Activated CD4-positive, alpha-beta T cell treated with anti-CD3 and anti-CD28 coated beads for 1 hour (primary cell): ENCODE measurements around the gene AGTPBP1.
"Not testable (repeated sequence)": the region's sequence is repeated elsewhere in the genome, so short reads cannot be mapped to it uniquely, and the experiment has no call there.

Experiments used
- DNase-seq: peaks from one replicate; pipeline ENCODE4 v3.0.0-alpha.2; 2020

The AGTPBP1 gene

DNA sequence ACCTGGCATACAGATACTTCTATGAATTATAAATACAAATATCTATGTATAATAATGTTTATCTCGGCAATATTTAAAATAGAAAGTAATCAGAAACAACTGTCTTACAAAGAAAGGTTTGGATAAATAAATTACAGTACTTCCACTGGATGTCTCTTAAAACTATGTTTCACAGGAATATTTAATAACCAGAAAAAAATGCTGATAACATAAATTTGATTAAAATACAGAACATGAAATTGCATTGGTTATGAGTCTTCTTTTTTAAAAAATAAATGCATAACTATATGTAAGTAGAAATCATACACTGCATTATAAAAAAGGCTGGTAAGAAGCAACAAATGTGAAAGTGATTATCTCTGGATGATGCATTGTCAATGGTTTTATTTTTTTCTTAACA lies 126.0 kb downstream of the AGTPBP1 start:
- DNase-seq: no peak

DNA sequence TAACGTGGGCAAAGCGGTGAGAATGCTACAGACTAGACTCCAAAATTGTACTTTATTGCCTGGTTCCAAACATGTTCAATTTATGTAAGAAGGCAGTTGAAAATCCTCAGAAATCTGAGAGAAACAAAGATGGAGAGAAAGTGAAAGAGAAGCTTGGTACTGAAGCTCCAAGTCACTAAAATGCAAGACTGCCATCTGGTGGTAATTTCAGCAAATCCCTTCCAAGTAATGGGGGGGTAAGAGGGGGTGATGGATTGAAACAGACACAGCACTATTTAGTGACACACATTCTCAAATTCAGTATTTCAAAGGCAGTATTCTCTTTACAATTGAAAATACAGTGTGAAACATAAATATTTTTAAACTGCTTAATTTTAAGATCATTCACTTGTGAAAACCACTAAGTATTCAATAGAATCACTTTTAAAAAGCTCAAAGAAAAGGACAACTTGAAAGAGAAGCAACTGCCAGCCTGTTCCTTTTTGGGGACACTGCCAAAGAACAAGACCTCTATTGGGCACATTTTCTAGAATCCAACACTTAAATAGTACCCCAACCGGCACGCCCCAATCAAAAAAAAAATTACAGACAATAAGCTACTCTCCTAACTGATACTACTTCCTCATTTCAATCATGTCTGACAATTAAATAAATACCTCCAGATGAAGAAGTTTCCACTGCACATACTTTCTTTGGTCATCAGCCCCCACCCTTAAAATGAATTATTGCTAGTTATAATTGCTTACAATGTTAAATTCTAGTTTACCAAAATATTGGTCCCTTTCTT lies 131.5 kb downstream of the AGTPBP1 start:
- no peak for DNase-seq

DNA sequence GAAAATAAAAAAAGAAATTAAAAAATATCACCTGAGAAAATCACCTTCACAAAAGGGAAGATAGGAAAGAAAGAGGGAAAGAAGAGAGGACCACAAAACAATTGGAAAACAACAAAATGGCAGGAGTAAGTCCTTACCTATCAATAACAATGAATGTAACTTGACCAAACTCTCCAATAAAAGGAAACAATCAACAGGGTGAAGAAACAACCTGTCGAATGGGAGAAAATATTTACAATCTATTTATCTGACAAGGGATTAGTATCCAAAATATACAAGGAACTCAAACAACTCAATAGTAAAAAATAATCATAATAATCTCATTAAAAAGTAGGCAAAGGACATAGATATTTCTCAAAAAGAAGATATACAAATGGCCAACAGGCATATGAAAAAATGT lies 135.8 kb downstream of the AGTPBP1 start:
- DNase-seq: no peak

DNA sequence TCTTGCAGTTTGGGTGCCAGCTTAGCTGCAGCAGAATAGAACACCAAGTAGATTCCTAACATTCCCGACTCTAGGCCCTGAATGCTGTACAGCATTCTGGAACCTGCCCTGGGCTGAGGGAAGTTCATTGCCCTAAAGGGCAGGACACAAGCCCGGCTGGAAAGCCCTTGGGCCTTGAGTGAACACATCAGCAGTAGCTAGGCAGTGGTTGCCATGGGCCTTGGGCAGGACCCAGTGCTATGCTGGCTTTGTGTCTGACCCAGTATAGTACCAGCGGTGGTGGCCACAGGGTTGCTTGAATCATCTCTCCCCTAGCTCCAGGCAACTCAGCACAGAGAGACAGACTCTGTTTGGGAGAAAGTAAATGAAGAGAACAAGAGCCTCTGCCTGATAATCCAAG lies 137.8 kb downstream of the AGTPBP1 start:
- DNase-seq: no peak

DNA sequence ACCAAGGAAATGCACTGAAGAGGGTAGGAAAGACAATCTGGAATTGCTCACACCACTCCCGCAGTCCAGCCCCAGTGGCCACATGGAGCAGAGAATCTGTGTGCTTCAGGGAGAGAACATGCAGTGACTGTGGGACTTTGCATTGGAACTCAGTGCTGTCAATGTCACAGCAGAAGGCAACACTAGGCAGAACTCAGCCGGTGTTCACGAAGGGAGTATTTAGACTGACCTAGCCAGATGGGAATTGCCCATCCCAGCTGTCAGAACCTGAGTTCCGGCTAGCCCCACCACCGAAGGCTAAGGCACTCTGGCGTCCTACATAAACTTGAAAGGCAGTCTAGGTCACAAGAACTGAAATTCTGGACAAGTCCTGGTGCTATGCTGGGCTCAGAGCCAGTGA lies 139.0 kb downstream of the AGTPBP1 start:
- DNase-seq: no peak

DNA sequence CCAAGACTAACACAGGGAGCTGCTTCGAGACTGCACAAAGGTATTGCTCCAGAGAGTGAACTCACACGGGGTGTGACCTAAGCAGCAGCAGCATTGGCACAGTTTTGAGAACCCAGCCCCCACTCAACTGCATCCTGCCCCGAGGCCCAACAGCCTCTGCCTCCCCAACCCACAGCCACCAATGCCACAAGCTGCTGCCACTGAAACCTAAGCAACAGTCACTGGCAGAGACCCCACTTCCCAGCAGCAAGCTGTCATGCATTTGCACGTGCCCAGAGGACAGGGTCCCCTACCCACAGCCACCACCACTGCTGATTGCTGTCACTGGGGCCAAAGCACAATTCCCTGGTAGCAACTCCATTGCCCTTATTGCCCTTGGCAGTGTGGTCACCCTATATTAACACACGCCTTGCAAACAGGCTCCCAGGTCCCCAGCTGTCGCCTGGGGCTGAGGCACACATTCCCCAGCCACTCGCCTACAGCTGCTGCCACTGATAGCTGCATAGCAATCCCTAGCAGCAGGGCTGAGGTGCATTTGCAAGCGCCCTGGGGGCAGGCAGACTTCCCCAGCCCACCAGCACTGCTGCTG lies 141.0 kb downstream of the AGTPBP1 start:
- no peak for DNase-seq

DNA sequence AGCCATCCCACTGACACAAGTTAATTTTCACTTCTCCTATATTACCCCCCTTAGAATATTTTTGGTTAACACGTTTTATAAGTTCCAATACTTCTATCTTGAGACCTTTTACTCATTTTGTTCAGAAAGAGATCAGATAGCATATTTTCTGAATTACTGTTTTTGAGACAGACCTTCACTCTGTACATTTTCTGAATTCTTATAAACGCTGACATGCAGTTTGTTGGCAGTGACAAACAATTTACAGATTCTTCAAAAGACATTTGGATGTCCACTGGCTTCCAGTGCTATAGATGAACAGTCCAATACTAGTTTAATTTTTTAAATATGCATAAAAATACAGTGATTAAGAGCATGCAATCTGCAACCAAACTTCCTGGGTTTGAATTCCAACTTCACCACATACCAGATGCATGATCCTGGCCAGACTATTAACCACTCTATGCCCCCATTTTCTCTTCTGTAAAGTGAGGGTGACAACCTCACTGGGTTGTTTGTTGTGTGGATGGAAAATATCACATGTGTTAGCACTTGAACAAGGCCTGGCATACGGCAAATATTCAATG lies 142.1 kb downstream of the AGTPBP1 start:
- no peak for DNase-seq

DNA sequence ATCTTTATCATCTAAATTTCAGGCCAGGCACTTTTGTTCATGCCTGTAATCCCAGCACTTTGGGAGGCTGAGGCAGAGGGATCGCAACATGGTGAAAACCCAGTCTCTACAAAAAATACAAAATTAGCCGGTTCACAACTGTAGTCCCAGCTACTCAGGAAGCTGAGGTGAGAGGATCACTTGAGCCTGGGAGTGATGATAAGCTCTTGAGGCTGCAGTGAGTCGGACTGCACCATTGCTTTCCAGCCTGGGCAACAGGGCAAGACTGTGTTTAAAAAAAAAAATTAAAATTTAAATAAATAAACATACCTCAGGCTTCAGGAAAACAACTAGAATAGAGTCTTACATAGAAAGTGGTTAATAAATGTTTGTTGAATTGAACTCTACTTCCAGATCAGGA lies 147.4 kb downstream of the AGTPBP1 start:
- DNase-seq: no peak

DNA sequence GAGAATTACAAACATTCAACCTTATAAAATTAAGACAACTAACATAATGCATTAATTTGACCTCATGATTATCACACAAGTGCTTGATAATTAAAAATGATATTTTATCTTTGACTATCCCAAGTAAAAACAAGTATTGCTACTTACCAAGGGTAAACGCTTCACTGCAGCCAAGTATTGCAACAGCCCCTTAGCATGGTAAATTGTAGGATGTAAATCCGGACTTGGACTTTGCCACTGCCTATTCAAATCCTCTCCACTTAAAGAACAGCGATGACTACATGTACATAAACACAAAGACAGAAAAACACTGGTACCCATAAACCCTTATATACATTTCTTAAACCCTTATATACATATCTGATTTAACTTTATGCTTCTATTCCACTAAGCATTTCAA lies 155.1 kb downstream of the AGTPBP1 start:
- DNase-seq: no peak

DNA sequence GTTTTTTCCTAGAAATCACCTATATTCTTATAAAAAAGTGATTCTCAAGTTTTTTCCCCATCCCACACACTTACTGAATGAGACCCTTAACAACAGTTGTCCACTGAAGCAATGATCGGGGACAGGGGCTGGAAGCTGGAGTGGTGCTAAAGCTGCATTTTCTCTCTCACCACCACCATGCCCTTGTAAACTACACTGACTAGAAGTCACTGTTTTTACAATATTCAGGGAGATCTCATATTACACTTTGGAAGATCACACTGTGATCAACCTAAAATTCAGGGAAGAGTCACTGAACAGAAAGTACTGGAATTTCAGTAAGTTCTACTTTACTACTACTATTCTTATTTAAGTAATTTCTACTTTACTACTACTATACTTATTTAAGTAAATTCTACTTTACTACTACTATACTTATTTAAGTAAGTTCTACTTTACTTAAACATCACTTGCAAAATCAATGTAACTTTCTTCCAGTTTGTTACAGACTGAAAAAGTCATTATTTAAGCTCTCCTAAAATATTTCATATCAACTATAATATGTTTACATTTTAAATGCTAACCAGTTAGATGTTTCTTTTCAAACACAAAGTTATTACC lies 164.3 kb downstream of the AGTPBP1 start:
- no peak for DNase-seq

DNA sequence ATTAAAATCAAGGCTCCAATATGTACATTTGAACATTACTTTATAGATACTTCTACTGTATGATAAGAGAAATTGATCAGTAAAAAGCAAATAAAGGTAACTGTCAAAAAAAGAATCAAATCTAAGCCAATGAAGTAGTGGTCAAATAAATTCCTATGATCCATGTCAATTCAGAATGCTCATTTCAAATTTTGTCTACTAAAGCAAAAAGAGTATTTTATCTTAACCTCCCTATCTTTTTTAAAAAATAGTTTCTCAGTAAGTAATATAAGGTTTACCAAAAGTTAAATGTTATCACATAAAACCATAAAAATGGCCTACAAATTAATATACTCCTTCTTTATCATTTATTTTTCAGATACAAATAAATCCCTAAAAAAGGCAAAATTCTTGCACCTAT lies 165.9 kb downstream of the AGTPBP1 start:
- DNase-seq: no peak

DNA sequence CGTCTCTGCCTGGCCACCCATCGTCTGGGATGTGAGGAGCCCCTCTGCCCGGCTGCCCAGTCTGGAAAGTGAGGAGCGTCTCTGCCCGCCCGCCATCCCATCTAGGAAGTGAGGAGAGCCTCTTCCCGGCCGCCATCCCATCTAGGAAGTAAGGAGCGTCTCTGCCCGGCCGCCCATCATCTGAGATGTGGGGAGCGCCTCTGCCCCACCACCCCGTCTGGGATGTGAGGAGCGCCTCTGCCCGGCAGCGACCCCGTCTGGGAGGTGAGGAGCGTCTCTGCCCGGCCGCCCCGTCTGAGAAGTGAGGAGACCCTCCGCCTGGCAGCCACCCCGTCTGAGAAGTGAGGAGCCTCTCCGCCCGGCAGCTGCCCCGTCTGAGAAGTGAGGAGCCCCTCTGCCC lies 168.2 kb downstream of the AGTPBP1 start:
- not testable (repeated sequence) for DNase-seq

DNA sequence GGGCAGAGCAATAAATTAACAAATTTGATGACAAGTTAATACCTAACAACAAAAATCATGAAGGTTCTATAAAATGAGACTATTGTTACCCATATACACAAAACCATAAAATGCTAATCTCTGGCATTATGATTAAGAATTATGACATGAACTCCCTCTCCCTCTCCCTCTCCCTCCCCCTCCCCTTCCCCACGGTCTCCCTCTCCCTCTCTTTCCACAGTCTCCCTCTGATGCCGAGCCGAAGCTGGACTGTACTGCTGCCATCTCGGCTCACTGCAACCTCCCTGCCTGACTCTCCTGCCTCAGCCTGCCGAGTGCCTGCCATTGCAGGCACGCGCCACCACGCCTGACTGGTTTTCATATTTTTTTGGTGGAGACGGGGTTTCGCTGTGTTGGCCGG lies 168.8 kb downstream of the AGTPBP1 start:
- DNase-seq: not testable (repeated sequence)

DNA sequence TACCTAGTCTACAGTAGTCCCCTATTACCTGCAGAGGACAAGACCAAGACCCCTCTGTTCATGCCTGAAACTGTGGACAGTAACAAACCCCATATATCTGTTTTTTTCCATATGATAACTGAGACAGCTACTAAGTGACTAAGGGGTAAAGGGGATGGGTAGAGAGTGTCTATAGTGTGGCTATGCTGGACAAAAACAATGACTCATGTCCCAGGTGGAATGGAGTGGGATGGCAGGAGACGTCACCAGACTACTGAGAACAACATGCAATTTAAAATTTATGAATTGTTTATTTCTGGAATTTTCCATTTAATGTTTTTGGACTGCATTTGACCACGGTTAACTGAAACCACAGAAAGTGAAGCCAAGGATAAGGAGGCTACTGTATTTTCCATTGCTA lies 171.8 kb downstream of the AGTPBP1 start:
- no peak for DNase-seq

DNA sequence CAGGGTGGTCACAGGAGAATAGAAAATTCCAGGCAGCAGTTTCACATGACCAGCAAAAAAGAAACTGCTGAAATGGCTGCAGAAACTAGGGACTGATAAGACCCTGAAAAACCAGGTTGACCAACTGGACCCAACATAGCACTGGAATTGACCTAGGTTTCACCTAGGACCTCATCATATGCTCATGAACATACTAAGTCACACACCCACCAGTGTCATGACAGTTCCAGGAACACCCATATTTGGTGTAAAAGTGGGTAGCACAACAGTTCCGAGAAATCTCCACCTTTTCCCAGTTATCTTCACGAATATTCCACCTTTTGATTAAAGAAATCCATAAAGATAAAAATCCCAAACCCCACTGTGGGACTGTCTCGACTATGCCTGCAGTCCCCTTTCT lies 182.2 kb downstream of the AGTPBP1 start:
- no peak for DNase-seq

DNA sequence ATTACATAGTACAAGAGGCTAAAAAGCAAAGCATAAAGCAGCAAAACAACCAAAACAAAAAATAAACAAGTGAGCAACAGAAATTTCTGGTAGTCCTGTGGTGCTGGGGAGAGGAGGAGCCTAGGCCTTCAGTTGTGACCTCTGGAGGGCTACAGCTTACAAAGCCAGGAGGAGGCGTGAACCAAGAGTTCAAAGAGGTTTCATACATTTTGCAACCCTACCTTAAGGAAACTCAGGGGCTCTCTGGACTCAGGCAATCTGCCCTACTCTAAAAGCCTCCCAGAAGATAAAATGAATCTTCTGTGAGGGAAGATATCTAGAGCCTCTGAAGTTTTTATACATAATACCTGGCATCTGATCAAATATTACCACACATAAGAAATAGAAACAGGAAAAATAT lies 187.4 kb downstream of the AGTPBP1 start:
- no peak for DNase-seq

DNA sequence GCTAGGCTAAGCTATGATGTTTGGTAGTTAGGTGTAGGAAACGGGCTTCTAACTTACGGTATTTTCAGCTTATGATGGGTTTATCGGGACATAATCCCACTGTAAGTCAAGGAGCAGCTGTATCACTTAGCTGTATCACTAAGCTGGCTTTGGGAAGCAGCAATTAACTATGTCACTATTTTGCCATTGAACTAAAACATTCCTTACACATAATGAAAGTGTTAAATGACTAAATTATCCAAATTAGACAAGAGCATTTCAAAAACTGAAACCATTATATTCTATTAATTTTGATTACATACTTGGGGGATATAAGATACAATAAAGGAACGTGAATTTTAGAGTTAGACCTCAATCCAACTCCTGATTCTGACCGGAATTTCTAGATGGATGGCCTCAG lies 188.3 kb downstream of the AGTPBP1 start:
- DNase-seq: no peak

DNA sequence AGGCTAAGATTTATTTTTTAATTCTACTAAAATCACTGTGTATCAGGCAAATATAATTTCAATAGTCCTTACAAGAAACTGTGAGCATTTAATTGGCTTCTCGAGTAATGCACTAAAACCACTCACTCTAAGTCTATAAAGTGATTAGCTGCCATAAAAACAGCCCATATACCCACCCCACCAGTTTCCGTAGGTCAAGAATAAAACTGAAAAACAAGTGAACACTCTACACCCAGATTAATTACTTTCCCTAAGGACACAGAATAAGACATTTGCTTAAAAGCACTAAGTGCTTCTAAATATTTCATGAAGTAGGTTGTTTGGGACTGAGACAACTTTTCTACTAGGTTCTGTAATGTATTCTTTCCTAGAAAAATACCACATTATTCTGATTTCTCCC lies 194.2 kb downstream of the AGTPBP1 start:
- DNase-seq: no peak

DNA sequence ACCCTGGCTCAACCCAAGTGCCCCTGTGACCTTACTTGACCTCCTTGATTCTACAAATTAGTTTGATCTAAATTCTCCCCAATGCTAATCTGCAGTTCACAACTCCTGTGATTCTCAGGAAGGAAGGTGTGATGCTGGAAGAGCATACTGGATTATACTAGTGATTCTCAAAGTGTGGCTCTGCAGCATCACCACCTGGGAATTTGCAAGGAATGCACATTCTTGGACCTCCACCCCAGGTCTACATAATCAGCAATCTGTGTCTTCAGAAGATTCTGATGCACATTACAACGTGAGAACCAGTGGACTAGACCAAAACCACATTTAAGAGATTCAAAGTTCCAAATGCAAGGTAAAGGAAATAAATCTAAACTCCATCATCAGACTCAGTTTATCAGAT lies 198.6 kb downstream of the AGTPBP1 start:
- no peak for DNase-seq

DNA sequence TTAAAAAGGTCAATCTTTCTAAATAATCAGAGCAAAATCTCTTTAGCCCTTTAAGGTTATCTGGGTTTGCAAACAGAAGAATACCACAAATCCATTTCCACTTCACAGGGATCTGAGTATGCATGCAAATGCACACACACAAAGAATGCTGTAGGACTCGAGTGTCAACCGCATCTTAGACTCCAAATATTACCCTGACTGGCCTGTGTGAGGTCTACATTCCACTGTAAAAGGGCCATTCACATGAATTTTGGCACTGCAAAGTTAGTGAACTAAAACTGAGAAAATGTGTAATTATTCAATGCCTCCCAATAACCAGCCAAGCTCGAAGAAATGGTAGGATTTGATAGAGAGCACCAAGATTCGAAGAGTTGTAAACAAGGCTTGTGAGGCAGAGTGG lies 199.9 kb downstream of the AGTPBP1 start:
- DNase-seq: no peak

DNA sequence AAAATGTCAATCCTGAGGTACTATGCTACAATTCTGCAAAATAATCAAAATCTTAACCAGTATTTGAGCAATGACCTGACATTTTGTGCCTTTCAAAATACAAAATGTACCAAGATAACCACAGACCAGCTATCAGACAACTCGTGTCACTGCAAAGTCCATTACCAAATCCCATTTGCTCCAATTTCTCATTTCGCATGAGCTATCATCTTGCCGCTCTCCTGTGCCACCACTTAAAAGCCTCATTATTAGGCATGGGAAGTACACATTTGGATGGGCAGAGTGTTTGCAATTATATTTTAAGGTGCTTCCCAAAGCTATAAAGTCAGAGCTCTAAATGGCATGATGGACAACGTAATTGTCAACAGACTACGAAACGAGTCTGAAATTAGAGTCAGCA lies 205.2 kb downstream of the AGTPBP1 start:
- DNase-seq: no peak

DNA sequence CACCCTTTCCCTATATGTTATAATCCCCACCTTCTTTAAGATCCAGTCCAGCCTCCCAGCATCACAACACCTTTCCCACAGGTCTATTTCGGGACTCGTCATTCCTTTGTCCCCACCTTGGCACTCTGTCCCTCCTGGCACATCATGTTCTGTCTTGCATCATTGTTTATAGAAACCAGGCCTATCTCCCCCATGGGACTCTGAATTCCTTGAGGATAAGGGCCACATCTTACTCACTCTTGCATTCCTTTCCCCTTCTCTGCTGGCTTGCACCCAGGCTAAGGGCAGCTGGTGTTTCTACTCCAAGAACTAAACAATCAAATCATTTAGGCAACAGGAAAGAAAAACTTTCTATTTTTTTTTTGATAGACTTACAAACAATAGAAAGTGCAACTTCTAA lies 205.7 kb downstream of the AGTPBP1 start:
- DNase-seq: no peak

DNA sequence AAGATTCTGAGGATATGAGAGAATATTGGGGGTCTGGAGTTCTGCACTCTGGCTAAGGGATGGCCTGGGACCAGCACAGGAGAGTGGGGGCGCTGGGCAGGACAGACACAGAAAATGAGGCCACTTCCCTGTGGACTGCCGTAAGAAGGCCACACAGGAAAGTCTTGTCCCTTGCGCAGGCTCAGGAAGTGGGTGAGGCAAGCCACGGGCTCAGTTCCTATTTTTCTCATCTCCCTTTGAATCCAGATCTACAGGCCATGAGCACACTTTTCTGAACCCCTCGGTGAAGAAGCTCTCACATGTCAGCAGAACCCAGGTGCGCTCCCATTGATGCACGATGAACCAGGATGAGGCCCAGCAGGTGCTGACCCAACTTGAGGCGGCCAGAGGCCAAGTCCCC lies 207.4 kb downstream of the AGTPBP1 start:
- DNase-seq: no peak

DNA sequence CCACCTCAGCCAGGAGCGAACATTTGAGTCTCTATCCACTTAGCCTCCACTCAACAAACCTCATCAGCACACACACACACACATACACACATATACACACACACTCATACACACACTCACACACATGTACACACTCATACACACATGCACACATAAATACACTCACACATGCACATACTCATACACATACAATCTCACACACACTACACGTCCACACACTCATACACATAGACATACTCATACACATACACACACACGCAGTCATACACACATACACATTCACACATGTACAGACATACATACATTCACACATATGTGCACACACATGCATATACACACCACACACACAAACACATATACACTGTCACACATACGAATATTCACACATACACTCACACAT lies 208.2 kb downstream of the AGTPBP1 start:
- no peak for DNase-seq
